Progenitor cell of endocrine pancreas (in vitro differentiated cells): ENCODE results near the gene PDE1A. TPM values are rescaled to one million over a fixed set of nuclear protein-coding genes. Genes with fewer than 3 reads are reported as not detected.

Experiments
- DNase-seq: peaks from one replicate; pipeline ENCODE4 v3.0.0; 2021; ENCODE audit warnings: low spot score; ENCODE audit not compliant: unreplicated experiment
- H3K27ac Mint-ChIP-seq: 2 replicates; pipeline ENCODE4 v1.8.0; 2021; ENCODE audit warnings: mild to moderate bottlenecking, moderate library complexity, mixed read lengths
- H3K27me3 Mint-ChIP-seq: 2 replicates; pipeline ENCODE4 v1.8.0; 2021; ENCODE audit warnings: mixed read lengths
- H3K36me3 Mint-ChIP-seq: 2 replicates; pipeline ENCODE4 v1.8.0; 2022; ENCODE audit warnings: mixed read lengths; ENCODE audit not compliant: insufficient read depth
- H3K4me1 Mint-ChIP-seq: 2 replicates; pipeline ENCODE4 v1.8.0; 2021; ENCODE audit warnings: low read depth, mixed read lengths
- H3K4me3 Mint-ChIP-seq: 2 replicates; pipeline ENCODE4 v1.8.0; 2021; ENCODE audit warnings: low read depth, mild to moderate bottlenecking, moderate library complexity, mixed read lengths
- H3K9me3 Mint-ChIP-seq: 2 replicates; pipeline ENCODE4 v1.8.0; 2021; ENCODE audit warnings: low read depth, mixed read lengths
- CTCF ChIP-seq: fragments of 200-600 bp; sonication (generic); IDR thresholded peaks from one replicate; pipeline ENCODE4 v1.5.0; 2021; ENCODE audit warnings: antibody characterized with exemption, mild to moderate bottlenecking; ENCODE audit not compliant: unreplicated experiment
- total RNA-seq: library from RNA; stranded (reverse); gene quantifications from 2 replicates; pipeline ENCODE4 v1.2.1, GENCODE V29; 2021

Gene PDE1A
- total RNA-seq, 1 donor from 2014 or later: 2.9 TPM

DNA sequence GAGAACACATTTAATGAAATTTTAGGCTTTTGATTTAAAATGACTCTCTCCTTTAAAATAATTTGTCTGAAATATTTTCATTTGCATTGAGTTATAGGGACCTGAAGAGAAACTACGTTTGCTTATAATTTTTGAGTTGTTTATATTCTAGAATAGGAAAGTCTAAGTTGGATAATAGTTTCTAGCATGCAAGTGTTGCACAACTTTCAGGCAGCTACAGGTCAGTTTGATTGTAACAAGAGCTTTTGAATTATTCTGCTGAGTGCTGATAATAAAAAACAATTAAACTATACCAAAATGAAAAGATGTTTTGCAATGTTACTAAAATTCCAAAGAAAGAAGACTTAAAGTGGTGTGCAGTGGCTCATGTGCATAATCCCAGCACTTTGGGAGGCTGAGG is 71.0 kb downstream of the PDE1A start:
- Mint-ChIP-seq H3K4me1 (no peaks in the 10 kb centered on the region), H3K27ac (no peak overlapping the region), H3K27me3 (no peaks in the 10 kb centered on the region), H3K9me3 (no peaks in the 10 kb centered on the region), H3K4me3 (no peak overlapping the region), H3K36me3 (no peaks in the 10 kb centered on the region)
- DNase-seq: no peak
- no peak for TF ChIP-seq CTCF

DNA sequence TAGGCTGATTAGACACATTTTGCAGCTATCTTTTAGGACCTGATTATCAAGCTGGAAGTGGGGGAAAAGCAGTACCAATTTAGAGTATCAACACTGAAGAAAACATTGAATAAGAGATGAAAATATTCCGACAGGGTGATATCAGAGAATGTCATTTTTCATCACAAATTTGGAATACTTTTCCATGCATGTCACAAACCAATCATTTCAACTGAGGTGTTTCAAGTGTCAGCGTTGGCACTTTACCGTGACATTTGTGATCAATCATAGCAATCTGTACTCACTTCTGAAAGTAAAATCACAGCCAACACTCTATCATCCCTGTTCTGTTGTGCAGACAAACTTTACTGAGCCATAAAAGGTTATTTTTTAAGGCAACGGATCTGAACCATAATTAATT is 75.4 kb downstream of the PDE1A start:
- no peak for TF ChIP-seq CTCF
- no peak overlapping the region for H3K27ac Mint-ChIP-seq
- no peak overlapping the region for H3K4me3 Mint-ChIP-seq
- no peak for DNase-seq
- no peaks in the 10 kb centered on the region for H3K36me3 Mint-ChIP-seq
- H3K27me3 Mint-ChIP-seq: no peaks in the 10 kb centered on the region
- H3K9me3 Mint-ChIP-seq: no peaks in the 10 kb centered on the region
- no peaks in the 10 kb centered on the region for H3K4me1 Mint-ChIP-seq

DNA sequence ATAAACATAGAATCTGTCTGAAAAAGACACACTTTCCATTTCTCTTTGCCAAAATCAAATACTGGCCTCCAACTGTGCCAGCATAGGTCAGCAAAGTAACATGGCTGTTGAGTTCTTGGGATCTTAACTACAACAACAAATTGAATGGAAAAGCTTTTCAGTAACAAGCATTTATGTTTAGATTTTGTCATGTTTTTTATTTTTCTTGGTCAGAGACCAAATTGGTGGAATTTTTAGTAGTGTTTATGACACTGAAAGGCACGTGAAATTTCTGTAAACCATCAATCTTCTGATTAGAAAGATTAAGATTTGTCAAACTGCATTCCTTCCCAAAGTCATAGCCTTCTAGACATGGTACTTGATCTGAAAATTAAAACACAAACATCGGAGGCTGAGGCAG is 77.6 kb downstream of the PDE1A start:
- Mint-ChIP-seq H3K27me3 (no peaks in the 10 kb centered on the region), H3K4me1 (no peaks in the 10 kb centered on the region), H3K4me3 (no peak overlapping the region), H3K36me3 (no peaks in the 10 kb centered on the region), H3K9me3 (no peaks in the 10 kb centered on the region), H3K27ac (no peak overlapping the region)
- no peak for DNase-seq
- TF ChIP-seq CTCF: no peak

DNA sequence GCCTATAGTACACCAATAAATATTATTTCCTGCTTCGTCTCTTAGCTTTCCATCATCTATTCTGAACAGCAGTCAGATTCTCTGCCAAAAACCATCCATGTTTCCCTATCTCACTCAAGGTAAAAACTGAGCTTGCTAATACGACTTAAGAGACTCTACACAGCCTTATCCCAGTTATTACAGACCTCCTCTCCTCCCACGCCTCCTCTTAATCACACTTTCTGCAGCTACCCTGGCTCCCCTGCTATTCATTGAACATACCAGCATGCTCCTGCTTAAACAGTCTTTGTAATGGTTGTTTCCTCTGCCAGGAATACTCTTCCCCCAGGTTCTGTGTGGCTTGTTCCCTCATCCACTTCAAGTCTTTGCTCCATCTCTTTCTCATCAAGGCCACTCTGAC is 81.5 kb downstream of the PDE1A start:
- no peaks in the 10 kb centered on the region for H3K36me3 Mint-ChIP-seq
- no peak for TF ChIP-seq CTCF
- no peaks in the 10 kb centered on the region for H3K27me3 Mint-ChIP-seq
- no peak overlapping the region for H3K4me3 Mint-ChIP-seq
- no peaks in the 10 kb centered on the region for H3K4me1 Mint-ChIP-seq
- H3K9me3 Mint-ChIP-seq: no peaks in the 10 kb centered on the region
- no peak for DNase-seq
- no peak overlapping the region for H3K27ac Mint-ChIP-seq

DNA sequence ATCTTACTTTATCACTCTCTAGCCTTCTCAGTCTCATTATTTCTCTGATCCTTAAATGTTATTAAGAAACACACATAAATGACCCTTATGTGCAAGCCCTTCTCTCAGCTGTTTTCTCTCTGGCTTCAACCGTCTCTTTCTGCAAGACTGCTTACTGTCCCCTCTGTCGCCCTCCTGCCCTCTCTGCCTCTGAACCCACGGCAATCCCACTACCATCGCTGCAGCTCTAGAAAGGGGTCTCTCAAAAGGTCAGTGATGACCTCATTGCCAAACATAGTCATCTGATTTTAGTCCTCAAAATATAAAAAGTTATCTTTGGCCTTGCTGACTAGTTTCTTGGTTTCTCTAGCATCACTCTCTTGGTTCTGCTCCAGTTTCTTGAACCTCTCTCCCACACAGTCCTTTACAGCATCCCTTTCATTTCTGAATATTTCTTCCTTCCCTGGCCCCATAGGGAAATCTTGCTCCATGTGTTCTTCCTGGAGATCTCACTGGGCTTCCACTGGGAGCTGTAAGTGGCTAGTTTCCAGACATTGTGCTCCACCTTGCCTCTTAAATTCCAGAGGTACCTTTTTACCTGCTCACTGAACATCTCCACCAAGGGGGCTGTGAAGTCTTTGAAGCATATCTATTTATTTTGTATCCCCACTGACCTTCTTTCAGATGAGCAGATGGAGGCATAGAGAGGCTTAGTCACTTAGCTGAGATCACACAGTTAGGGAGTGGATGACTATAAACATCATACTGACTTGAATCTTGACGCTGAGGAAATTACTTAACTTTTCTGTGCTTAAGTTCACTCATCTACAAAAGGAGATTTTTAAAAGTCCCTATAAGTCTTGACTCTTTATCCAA is 96.2 kb downstream of the PDE1A start:
- Mint-ChIP-seq H3K4me3 (no peak overlapping the region), H3K9me3 (peaks cover 26% of the 10 kb centered on the region), H3K36me3 (no peaks in the 10 kb centered on the region), H3K4me1 (no peaks in the 10 kb centered on the region), H3K27ac (no peak overlapping the region), H3K27me3 (no peaks in the 10 kb centered on the region)
- TF ChIP-seq CTCF: no peak
- DNase-seq: no peak
